Measurements from ENCODE around the gene WDR11. TPM values are rescaled to one million over a fixed set of nuclear protein-coding genes. Genes with fewer than 3 reads are reported as not detected.
"Not testable (repeated sequence)": the region's sequence is repeated elsewhere in the genome, so short reads cannot be mapped to it uniquely, and the experiment has no call there.

The WDR11 gene
- total RNA-seq, 1 donor from 2014 or later: 19.6 TPM

GRCh38 chr10:120835603-120836002, 15.6 kb upstream of the WDR11 start:
- intact Hi-C loops (cut with DNase I): no loop called here
- DNase-seq (ENCODE audit: low spot score): no peak

DNA sequence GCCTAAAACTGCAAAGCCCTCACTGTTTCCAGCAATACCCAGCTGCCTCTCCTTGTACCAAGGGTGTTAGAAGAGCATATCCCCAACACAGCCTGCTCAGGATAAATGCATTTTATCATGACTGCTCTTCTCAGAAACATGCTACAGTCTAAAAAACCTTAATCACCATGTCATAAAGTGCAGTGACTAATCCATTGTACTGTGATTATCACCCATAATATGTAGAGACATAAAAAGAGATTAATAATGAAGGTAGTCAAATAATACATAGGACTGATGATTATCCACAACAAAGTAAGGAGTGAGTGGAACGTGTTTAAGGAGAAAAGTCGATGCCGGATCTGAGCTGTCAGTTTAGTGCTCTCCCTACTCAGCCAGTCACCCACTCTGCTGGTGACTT, 12.2 kb upstream of the WDR11 start:
- DNase-seq (ENCODE audit: low spot score): no peak
- intact Hi-C loops (cut with DNase I): no loop called here

DNA sequence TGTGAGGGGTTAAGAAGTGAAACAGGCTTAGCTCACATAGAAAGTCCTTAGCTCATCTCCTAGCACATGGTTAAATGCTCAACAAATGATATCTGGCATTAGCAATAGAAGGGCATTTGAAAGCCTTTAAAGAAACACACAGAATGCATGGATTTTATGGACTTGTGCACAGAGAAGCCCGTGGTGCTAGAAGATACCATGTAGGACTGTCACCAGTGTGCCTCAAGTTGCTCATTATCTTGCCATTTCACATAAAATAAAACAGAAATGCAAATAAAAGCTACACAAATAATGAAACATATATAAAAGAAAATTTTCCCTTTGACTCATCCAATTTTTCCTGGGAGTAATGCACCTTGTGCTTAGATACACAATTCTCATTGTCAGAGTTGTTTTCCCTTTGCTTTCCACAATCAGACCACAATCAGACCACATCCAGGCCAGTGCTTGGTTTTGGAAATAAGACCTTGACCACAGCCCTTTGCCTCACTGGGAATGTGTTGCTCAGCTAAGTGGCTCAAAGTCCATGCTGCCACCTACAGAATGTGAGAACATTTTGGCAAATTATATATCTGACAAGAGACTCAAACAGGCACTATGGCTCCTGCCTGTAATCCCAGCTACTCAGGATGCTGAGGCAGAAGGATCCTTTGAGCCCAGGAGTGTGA, 9.5 kb upstream of the WDR11 start:
- intact Hi-C loops (cut with DNase I): no loop called here
- DNase-seq (ENCODE audit: low spot score): no peak

- DNase-seq (ENCODE audit: low spot score): no peak
- intact Hi-C loops (cut with DNase I): no loop called here
Observed at GRCh38 chr10:120854388-120854787, 3.2 kb downstream of the WDR11 start.

DNA sequence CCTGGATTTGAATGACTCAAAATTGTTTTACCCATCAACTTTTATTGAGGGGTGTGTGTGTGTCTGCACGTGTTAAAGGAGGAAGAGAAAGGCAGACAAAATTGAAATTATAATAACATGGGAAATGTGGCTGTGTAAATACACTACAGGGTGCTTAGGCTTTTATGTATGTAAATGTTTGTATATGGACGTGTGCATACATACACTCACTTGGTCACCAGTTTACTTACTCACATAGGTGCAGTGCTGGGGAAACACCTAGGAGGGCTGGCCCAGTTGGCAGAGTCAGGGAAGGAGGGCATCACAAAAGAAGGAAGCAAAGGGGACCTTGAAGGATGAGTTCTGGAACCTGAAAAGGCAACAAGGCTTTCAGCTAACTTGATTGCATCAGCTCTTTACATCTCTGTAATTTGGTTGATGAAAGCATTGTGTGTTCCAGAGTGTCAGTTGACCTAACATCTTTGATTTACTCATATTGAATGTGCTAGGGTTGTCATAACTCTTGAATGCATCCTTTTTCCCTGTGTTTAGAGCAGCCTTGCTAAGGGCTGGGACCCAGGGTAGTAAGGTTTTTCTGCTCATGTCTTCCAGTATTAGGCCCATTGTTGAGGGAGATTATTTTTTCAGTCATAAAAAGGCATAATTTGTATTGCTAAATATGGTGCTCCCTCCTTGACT, 10.2 kb downstream of the WDR11 start:
- no peak for DNase-seq (ENCODE audit: low spot score)
- intact Hi-C loops (cut with DNase I): no loop called here

- intact Hi-C loops (cut with DNase I): no loop called here
- DNase-seq (ENCODE audit: low spot score): no peak
Observed at GRCh38 chr10:120873741-120874140, 22.6 kb downstream of the WDR11 start.

- intact Hi-C loops (cut with DNase I): no loop called here
- DNase-seq (ENCODE audit: low spot score): no peak
Observed at GRCh38 chr10:120883071-120883470, 31.9 kb downstream of the WDR11 start.

GRCh38 chr10:120887482-120887881, 36.3 kb downstream of the WDR11 start:
- intact Hi-C loops (cut with DNase I): no loop called here
- no peak for DNase-seq (ENCODE audit: low spot score)

- DNase-seq (ENCODE audit: low spot score): no peak
- intact Hi-C loops (cut with DNase I): no loop called here
Observed at GRCh38 chr10:120891365-120891764, 40.2 kb downstream of the WDR11 start.

- DNase-seq (ENCODE audit: low spot score): no peak
- intact Hi-C loops (cut with DNase I): no loop called here
Observed at GRCh38 chr10:120894556-120894955, 43.4 kb downstream of the WDR11 start.

DNA sequence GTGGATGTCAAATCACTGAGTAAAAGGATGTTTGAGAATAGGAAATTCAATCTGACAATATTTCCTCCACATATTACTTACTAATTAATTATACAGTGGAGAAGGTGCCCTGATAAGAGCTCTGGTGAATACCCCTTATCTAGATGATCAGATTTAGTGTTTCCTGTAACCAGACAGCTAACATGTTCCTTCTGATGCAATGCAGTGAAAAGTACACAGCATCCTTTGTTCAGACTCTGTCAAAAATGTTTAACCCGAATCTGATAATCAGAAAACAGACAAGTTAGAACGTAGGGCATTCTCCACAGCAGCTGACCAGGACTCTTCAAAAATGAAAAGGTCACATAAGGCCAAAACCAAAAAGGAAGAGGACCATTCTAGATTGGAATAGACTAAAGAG, 46.2 kb downstream of the WDR11 start:
- DNase-seq (ENCODE audit: low spot score): no peak
- intact Hi-C loops (cut with DNase I): no loop called here

DNA sequence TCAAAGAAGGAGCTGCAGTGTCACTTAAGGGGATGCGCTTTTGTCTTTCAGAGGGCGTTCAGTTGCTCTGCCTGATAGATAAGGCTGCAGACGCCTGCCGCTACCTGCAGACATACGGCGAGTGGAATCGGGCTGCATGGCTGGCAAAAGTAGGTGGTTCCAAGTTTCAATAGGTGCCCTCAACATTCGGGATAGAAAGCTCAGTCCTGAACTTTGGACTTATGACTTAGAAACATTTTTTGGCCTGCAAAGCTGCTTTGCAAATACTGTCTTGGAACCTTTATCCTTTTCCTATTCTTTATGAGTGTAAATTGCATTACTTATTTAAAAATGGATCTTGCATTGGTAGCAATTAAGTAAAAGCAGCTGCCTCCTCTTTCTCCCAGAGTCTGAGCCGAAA, 54.1 kb downstream of the WDR11 start:
- intact Hi-C loops (cut with DNase I): no loop called here

DNA sequence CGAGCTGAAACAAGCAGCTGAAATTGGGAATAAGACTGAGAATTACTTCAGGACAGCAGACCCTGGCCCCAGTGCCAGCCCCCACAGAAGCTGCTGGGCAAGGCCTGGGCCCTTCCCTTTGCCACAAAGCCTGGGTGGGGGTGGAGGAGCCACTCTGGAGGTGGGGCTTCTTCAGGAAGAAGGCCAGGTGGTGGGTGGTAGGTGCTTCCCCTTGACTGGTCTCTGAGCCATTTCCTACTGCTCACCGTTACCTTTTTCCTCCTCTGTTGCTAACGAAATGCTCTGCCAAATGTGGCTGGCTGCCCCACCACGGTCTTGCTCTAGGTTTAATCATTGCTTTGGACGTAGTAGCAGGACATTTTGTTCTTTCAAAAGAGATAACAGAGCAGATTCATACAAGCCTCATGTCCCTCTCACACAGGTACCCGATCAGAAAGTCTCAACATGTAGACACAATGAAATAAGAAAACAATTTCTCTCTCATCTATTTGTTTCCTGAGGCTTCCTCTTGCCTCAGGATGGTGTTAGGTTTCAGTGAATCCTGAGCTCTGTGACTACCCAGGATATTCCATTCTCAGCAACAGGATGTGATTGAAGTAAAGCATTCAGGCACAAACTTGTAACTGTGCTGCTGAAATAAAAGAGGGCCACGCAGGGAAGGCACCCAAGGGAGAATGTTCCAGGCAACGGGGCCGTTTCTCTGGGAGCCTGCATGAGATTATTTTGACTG, 66.5 kb downstream of the WDR11 start:
- no peak for DNase-seq (ENCODE audit: low spot score)
- intact Hi-C loops (cut with DNase I): no loop called here

More for the DNA sequence above, 54.1 kb downstream of the WDR11 start:
- DNase-seq (ENCODE audit: low spot score): no peak

- DNase-seq (ENCODE audit: low spot score); intact Hi-C loops (cut with DNase I): not testable (repeated sequence)
Observed at GRCh38 chr10:120923886-120924285, 72.7 kb downstream of the WDR11 start.

DNA sequence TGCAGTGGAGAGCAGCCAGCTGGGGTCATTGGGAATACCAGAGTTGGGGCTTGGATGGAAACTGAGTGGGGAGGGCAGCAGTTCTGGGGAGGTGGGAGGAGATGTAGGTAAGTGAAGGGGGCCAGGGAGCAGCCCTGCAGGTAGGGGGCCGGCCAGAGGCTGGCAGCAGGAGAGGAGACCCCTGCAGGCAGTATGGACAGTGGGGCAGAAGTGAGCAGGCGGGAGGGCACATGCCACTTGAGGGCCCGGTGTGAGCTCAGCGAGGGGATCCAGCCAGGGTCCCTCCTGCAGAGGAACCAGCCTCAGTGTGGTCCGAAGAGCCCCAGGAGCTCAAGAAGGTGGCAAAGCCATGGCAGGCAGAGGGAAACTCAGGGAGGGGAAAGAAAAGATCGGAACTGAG, 75.4 kb downstream of the WDR11 start:
- intact Hi-C loops (cut with DNase I): no loop called here

DNA sequence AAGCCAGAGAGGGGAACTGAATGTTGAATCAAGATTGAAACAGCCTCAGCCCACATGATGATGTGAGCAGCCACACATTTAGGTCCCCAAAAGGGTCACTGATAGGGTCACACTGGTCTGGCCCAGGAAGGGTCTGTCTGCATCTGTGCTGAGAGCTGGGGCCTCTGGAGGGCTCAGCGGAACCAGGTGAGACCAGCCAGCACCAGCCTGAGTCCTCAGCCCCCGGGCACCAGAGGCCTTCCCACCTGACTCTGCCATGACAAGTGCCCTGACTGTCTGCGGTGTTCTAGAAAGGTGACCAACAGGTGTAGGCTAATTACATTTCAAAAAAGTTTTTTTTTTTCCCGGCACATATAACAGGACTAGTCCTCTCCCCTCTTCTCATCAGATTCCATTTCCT, 76.2 kb downstream of the WDR11 start:
- DNase-seq (ENCODE audit: low spot score): no peak
- intact Hi-C loops (cut with DNase I): no loop called here

More for the DNA sequence above, 75.4 kb downstream of the WDR11 start:
- DNase-seq (ENCODE audit: low spot score): no peak

DNA sequence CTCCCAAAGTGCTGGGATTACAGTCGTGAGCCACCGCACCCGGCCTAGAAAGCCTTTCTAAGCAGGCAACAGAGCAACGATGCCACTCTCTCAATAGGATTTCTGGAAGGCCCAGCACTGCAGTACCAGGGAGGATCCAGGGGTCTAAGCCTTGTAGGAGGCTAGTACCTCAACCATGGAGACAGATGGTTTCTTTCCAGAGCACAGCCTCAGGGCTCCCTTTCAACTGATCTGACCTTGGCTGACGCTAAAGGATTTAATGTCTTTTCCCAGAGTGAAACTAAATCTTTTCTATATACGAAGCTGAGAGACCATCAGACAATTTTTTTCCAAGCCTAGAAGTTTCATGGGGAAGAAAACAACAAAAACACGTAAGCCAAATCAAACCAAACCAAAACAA, 78.0 kb downstream of the WDR11 start:
- DNase-seq (ENCODE audit: low spot score): no peak
- intact Hi-C loops (cut with DNase I): no loop called here

GRCh38 chr10:120931423-120931822, 80.3 kb downstream of the WDR11 start:
- no peak for DNase-seq (ENCODE audit: low spot score)
- intact Hi-C loops (cut with DNase I): no loop called here

DNA sequence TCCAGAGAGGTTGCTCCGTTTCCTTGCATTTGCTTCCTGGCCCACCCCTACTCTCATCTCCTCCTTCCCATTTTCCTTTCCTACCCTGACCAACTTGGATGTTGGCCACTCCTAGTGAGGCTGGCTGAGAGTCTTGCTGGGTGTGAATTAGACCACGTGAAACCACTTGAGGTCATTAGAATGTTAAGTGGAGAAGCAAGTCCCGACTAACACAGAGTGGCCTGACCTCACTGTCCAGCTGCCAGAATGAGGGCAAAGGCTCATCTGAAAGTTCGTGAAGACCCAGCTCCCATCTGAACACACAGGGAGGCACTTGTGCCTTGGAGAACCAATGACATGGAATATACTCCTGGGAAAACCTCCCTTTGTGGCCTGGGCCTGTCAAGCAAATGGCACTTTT, 80.8 kb downstream of the WDR11 start:
- no peak for DNase-seq (ENCODE audit: low spot score)

GRCh38 chr10:120938822-120939221, 87.7 kb downstream of the WDR11 start:
- intact Hi-C loops (cut with DNase I): no loop called here
- peak; percentile 46 for DNase-seq (ENCODE audit: low spot score)

More for the DNA sequence above, 80.8 kb downstream of the WDR11 start:
- intact Hi-C loops (cut with DNase I): no loop called here

Data from cardiac septum (tissue), 1 donor.